ENCODE data around the gene MTX1. TPM values are rescaled to one million over a fixed set of nuclear protein-coding genes. Genes with fewer than 3 reads are reported as not detected.

MTX1 gene
- total RNA-seq, 1 donor from 2014 or later, result 22.6 TPM

GRCh38 chr1:155255243-155256007, 46.9 kb downstream of the MTX1 start, which contains the start of gene ENTREP3:
ENTREP3 (minus strand) TSS chr1:155255483; CDS start chr1:155254877, 606 bp downstream.
- ATAC-seq, result peak; percentile 89
- peak; percentile 86 for DNase-seq (ENCODE audit: low spot score)

GRCh38 chr1:155256058-155256852, 47.8 kb downstream of the MTX1 start:
- ATAC-seq (peak; percentile 5), DNase-seq (ENCODE audit: low spot score) (no peak)

- no peak for DNase-seq (ENCODE audit: low spot score)
- no peak for ATAC-seq
Measured at GRCh38 chr1:155260276-155260675, 51.8 kb downstream of the MTX1 start.

- DNase-seq (ENCODE audit: low spot score) (no peak), ATAC-seq (no peak)
Measured at GRCh38 chr1:155261493-155261851, 53.0 kb downstream of the MTX1 start.

GRCh38 chr1:155261852-155262673, 53.6 kb downstream of the MTX1 start, which contains the start of gene SCAMP3:
SCAMP3 (minus strand) TSS chr1:155262360; CDS start chr1:155262151, 209 bp downstream.
- ATAC-seq (peak; percentile 96), DNase-seq (ENCODE audit: low spot score) (peak; percentile 97)

GRCh38 chr1:155263067-155263466, 54.6 kb downstream of the MTX1 start:
- ATAC-seq, result no peak
- DNase-seq (ENCODE audit: low spot score), result no peak

Other genes with a start within 250 kb of the MTX1 start
- 10.5 TPM for gene PYGO2, start 246.9 kb upstream of the MTX1 start, total RNA-seq
- 43.0 TPM for gene SHC1, start 237.9 kb upstream of the MTX1 start, total RNA-seq
- 14.2 TPM for gene CKS1B, start 234.0 kb upstream of the MTX1 start, total RNA-seq
- gene FLAD1, start 225.4 kb upstream of the MTX1 start, total RNA-seq, result 21.9 TPM
- gene LENEP, start 215.1 kb upstream of the MTX1 start, total RNA-seq, result not detected
- 89.5 TPM for gene ZBTB7B, start 205.9 kb upstream of the MTX1 start, total RNA-seq
- 1.4 TPM for gene DCST2, start 174.9 kb upstream of the MTX1 start, total RNA-seq
- 0.13 TPM for gene DCST1, start 174.9 kb upstream of the MTX1 start, total RNA-seq
- 21.4 TPM for gene ADAM15, start 157.4 kb upstream of the MTX1 start, total RNA-seq
- gene EFNA4, start 145.0 kb upstream of the MTX1 start, total RNA-seq, result 3.3 TPM
- 0.43 TPM for gene EFNA3, start 129.9 kb upstream of the MTX1 start, total RNA-seq
- 85.1 TPM for gene EFNA1, start 80.8 kb upstream of the MTX1 start, total RNA-seq
- gene SLC50A1, start 72.8 kb upstream of the MTX1 start, total RNA-seq, result 22.4 TPM
- 76.8 TPM for gene DPM3, start 68.2 kb upstream of the MTX1 start, total RNA-seq
- gene KRTCAP2, start 35.4 kb upstream of the MTX1 start, total RNA-seq, result 75.6 TPM
- 0.23 TPM for gene TRIM46, start 34.8 kb upstream of the MTX1 start, total RNA-seq
- 16.8 TPM for gene THBS3, start 798 bp upstream of the MTX1 start, total RNA-seq
- 9.6 TPM for gene ENTREP3, start 46.8 kb downstream of the MTX1 start, total RNA-seq
- 24.9 TPM for gene SCAMP3, start 53.7 kb downstream of the MTX1 start, total RNA-seq
- 22.6 TPM for gene CLK2, start 64.8 kb downstream of the MTX1 start, total RNA-seq
- gene HCN3, start 68.8 kb downstream of the MTX1 start, total RNA-seq, result 2.5 TPM
- gene PKLR, start 92.7 kb downstream of the MTX1 start, total RNA-seq, result 109 TPM
- gene FDPS, start 100.2 kb downstream of the MTX1 start, total RNA-seq, result 266 TPM
- 8.5 TPM for gene RUSC1, start 112.2 kb downstream of the MTX1 start, total RNA-seq

All from left lobe of liver (tissue), 2 donors.